Keratinocyte (primary cell): ENCODE data around the gene PPP1R7. TPM values are rescaled to one million over a fixed set of nuclear protein-coding genes. Genes with fewer than 3 reads are reported as not detected.

Source experiments
- DNase-seq: peaks from one replicate; pipeline ENCODE4 v3.0.0-alpha.2; 2011; ENCODE audit warnings: low read depth, missing footprints, low spot score
- FAIRE-seq: peaks from 2 replicates; lab custom pipeline; 2011; peaks lifted over from hg19 to GRCh38; lab: Jason Lieb, UNC
- H2AFZ ChIP-seq: 2 replicates; pipeline ENCODE4 v1.6.0; 2012; ENCODE audit warnings: low read length, control low read depth, inconsistent platforms; ENCODE audit not compliant: control insufficient read depth
- H3K27ac ChIP-seq: 2 replicates; pipeline ENCODE4 v1.5.1; 2011; ENCODE audit warnings: low read length; ENCODE audit not compliant: control insufficient read depth, insufficient read depth
- H3K27me3 ChIP-seq: 3 replicates; pipeline ENCODE4 v1.6.0; 2011; ENCODE audit warnings: low read length; ENCODE audit not compliant: control insufficient read depth, insufficient read depth; ENCODE audit errors: extremely low read depth
- H3K36me3 ChIP-seq, 2 experiments: 2 replicates in 1 of 2; 3 replicates in 1 of 2; pipeline ENCODE4 v1.5.1; 2011; ENCODE audit warnings: low read length in 2 of 2, mild to moderate bottlenecking in 1 of 2; ENCODE audit not compliant: control insufficient read depth in 2 of 2, insufficient read depth in 2 of 2; ENCODE audit errors: extremely low read depth in 1 of 2
- H3K4me1 ChIP-seq: 3 replicates; pipeline ENCODE4 v1.5.1; 2011; ENCODE audit warnings: low read length; ENCODE audit not compliant: control insufficient read depth, insufficient read depth; ENCODE audit errors: extremely low read depth
- H3K4me2 ChIP-seq: 3 replicates; pipeline ENCODE4 v1.6.0; 2011; ENCODE audit warnings: low read depth, low read length; ENCODE audit not compliant: control insufficient read depth, insufficient read depth; ENCODE audit errors: extremely low read depth
- H3K4me3 ChIP-seq, 3 experiments: fragments of 200-600 bp in 1 of 3; sonication (generic) in 1 of 3; 2 replicates in 2 of 3; 3 replicates in 1 of 3; pipeline ENCODE4 v1.5.1; 2011 to 2016; ENCODE audit warnings: low read length in 3 of 3, mild to moderate bottlenecking in 3 of 3, control low read depth in 2 of 3, inconsistent platforms in 1 of 3, low read depth in 1 of 3, mixed read lengths in 1 of 3, mixed run types in 1 of 3, moderate library complexity in 1 of 3; ENCODE audit not compliant: control insufficient read depth in 2 of 3, insufficient read depth in 2 of 3; ENCODE audit errors: extremely low read depth in 1 of 3
- H3K79me2 ChIP-seq: 2 replicates; pipeline ENCODE4 v1.6.0; 2012; ENCODE audit warnings: low read length; ENCODE audit not compliant: control insufficient read depth, insufficient read depth
- H3K9ac ChIP-seq: 3 replicates; pipeline ENCODE4 v1.6.0; 2011; ENCODE audit warnings: low read length; ENCODE audit not compliant: control insufficient read depth, insufficient read depth; ENCODE audit errors: extremely low read depth
- H3K9me1 ChIP-seq: 3 replicates; pipeline ENCODE4 v1.6.0; 2011; ENCODE audit warnings: low read length; ENCODE audit not compliant: control insufficient read depth, insufficient read depth; ENCODE audit errors: extremely low read depth
- H3K9me3 ChIP-seq: 2 replicates; pipeline ENCODE4 v1.5.1; 2012; ENCODE audit warnings: low read depth, low read length; ENCODE audit not compliant: control insufficient read depth
- H4K20me1 ChIP-seq: 3 replicates; pipeline ENCODE4 v1.6.0; 2011; ENCODE audit warnings: low read length; ENCODE audit not compliant: control insufficient read depth, insufficient read depth; ENCODE audit errors: extremely low read depth
- CTCF ChIP-seq, 3 experiments: IDR thresholded peaks in 1 of 3; conservative IDR thresholded peaks in 1 of 3; optimal IDR thresholded peaks in 1 of 3; 2 replicates in 2 of 3; 3 replicates in 1 of 3; pipeline versions ENCODE3 to v1.5.1; 2011; ENCODE audit warnings: low read length in 3 of 3, mild to moderate bottlenecking in 3 of 3, moderate library complexity in 2 of 3, control low read depth in 1 of 3, inconsistent platforms in 1 of 3; ENCODE audit not compliant: insufficient read depth in 2 of 3; ENCODE audit errors: extremely low read depth in 1 of 3
- EZH2 ChIP-seq: IDR thresholded peaks from one replicate; pipeline ENCODE4 v1.6.1; 2012; ENCODE audit warnings: inconsistent platforms, mild to moderate bottlenecking, low read length, moderate library complexity
- dilution Hi-C: fragments of 300-500 bp; cut with MboI; formaldehyde crosslinking; loops from one replicate; pipeline ENCODE4 v1.7.0; 2020; ENCODE audit warnings: low sequenced_read_pairs; ENCODE audit not compliant: extremely low pct_ligation_motif_present
- polyA plus RNA-seq, 5 experiments: library from polyadenylated mRNA; depleted of rRNA in 3 of 5; stranded (reverse) in 3 of 5; stranded (forward) in 1 of 5; unstranded in 1 of 5; fragments of >200 nt; gene quantifications; 1 replicate in 1 of 5; 2 replicates in 3 of 5; 3 replicates in 1 of 5; pipeline versions ENCODE4 v1.2.1 to v1.2.3, GENCODE V29; 2011 to 2012; ENCODE audit warnings: missing spikeins in 2 of 5, low read depth in 1 of 5, low replicate concordance in 1 of 5

The PPP1R7 gene
- polyA plus RNA-seq, 1 donor (not counting 4 experiments of a cell fraction or from before 2014, with no cell fraction given): 84.9 TPM

- Histone ChIP-seq H3K27me3 (no peaks in the 10 kb centered on the region), H2AFZ (no peak overlapping the region), H3K4me2 (no peak overlapping the region), H3K4me1 (peaks cover 9% of the 10 kb centered on the region), H3K27ac (no peak overlapping the region), H3K9ac (no peak overlapping the region), H3K9me1 (no peaks in the 10 kb centered on the region), H4K20me1 (peaks cover 4% of the 10 kb centered on the region), H3K9me3 (no peaks in the 10 kb centered on the region), H3K36me3 (peaks cover 25 to 34% of the 10 kb centered on the region in 2 experiments), H3K4me3 (no peak overlapping the region), H3K79me2 (no peaks in the 10 kb centered on the region)
- no peak for DNase-seq
- no peak for TF ChIP-seq CTCF (optimal IDR thresholded peaks at IDR 0.05 in 1 of 3, IDR thresholded peaks at IDR 0.05 in 1 of 3, conservative IDR thresholded peaks at IDR 0.05 in 1 of 3; ENCODE audit: extremely low read depth in 1 of 3, insufficient read depth in 2 of 3, low read length in 3 of 3)
- no peak for TF ChIP-seq EZH2
- FAIRE-seq: no peak
- dilution Hi-C loops: no loop called here
Measured at GRCh38 chr2:241225545-241225944, 75.3 kb downstream of the PPP1R7 start.

- Histone ChIP-seq H3K4me1 (peaks cover 9% of the 10 kb centered on the region), H3K79me2 (no peaks in the 10 kb centered on the region), H3K9ac (no peak overlapping the region), H3K4me3 (no peak overlapping the region), H3K27me3 (no peaks in the 10 kb centered on the region), H2AFZ (no peak overlapping the region), H3K9me3 (no peaks in the 10 kb centered on the region), H3K9me1 (no peaks in the 10 kb centered on the region), H4K20me1 (peaks cover 4% of the 10 kb centered on the region), H3K4me2 (no peak overlapping the region), H3K36me3 (peaks cover 28 to 34% of the 10 kb centered on the region in 2 experiments), H3K27ac (no peak overlapping the region)
- FAIRE-seq: no peak
- TF ChIP-seq CTCF (optimal IDR thresholded peaks at IDR 0.05 in 1 of 3, IDR thresholded peaks at IDR 0.05 in 1 of 3, conservative IDR thresholded peaks at IDR 0.05 in 1 of 3; ENCODE audit: extremely low read depth in 1 of 3, insufficient read depth in 2 of 3, low read length in 3 of 3): no peak
- TF ChIP-seq EZH2: no peak
- DNase-seq: no peak
- dilution Hi-C loops: no loop called here
Measured at GRCh38 chr2:241225983-241226382, 75.7 kb downstream of the PPP1R7 start.
